ENCODE results near the gene SEMA3B.

DNA sequence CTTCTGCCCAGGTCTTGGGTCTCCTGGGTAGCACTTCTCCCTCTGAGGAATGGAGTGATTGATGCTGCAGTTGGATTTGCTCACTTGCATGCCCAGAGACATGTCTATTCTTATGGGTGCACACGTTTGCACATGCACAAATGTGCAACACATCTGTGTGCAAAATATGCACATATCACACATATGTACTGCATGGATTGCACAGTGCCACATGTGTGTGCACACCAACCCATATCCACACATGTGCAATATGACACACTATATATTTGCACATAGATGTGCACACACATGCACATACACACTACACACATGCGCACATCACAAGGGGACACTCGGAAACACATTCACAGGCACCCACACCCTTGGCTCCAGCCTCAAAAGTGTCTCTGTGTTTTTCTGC lies 671 bp upstream of the SEMA3B start:
- TF ChIP-seq CTCF (IDR thresholded peaks at IDR 0.05) (no peak), E2F1 (CRISPR knock-in tag; IDR thresholded peaks at IDR 0.05) (no peak), ZNF396 (CRISPR knock-in tag; IDR thresholded peaks at IDR 0.05; ENCODE audit: borderline replicate concordance) (no peak), JUN (CRISPR knock-in tag; IDR thresholded peaks at IDR 0.05) (no peak), NFE2L1 (CRISPR knock-in tag; IDR thresholded peaks at IDR 0.05) (no peak), TP53 (CRISPR knock-in tag; IDR thresholded peaks at IDR 0.05) (no peak), CREB1 (CRISPR knock-in tag; IDR thresholded peaks at IDR 0.05) (no peak), SMAD4 (CRISPR knock-in tag; IDR thresholded peaks at IDR 0.05) (no peak)
